Activated B cell treated with CpG ODN at 0.5 μM for 24 hours (primary cell): ENCODE results near the gene CTSF. TPM values are rescaled to one million over a fixed set of nuclear protein-coding genes. Genes with fewer than 3 reads are reported as not detected.
"Not testable (repeated sequence)": the region's sequence is repeated elsewhere in the genome, so short reads cannot be mapped to it uniquely, and the experiment has no call there.

ENCODE experiments used
- ATAC-seq: fragments of 200-7000 bp; cut with Tn5 transposase; one replicate; pipeline ENCODE4 v1.10.0; 2021; ENCODE audit warnings: low read depth, mild to moderate bottlenecking, moderate library complexity
- CTCF ChIA-PET: fragments of 350-600 bp; sonication (Branson Sonifier 250); formaldehyde crosslinking; loops from one replicate; lab custom pipeline; 2021; ENCODE audit warnings: antibody characterized with exemption; lab: Charles Lee
- POLR2A ChIA-PET: fragments of 350-600 bp; sonication (Branson Sonifier 250); formaldehyde crosslinking; loops from one replicate; lab custom pipeline; 2021; ENCODE audit warnings: antibody characterized with exemption; lab: Charles Lee
- DNase-seq: peaks from one replicate; pipeline ENCODE4 v3.0.0; 2022
- H3K27ac Mint-ChIP-seq: one replicate; pipeline ENCODE4 v1.8.0; 2020; ENCODE audit warnings: mixed read lengths
- H3K27me3 Mint-ChIP-seq: one replicate; pipeline ENCODE4 v1.8.0; 2021; ENCODE audit warnings: mixed read lengths
- H3K36me3 Mint-ChIP-seq: one replicate; pipeline ENCODE4 v1.8.0; 2021; ENCODE audit warnings: low read depth, mixed read lengths
- H3K4me1 Mint-ChIP-seq: one replicate; pipeline ENCODE4 v1.8.0; 2021; ENCODE audit warnings: mixed read lengths
- H3K4me3 Mint-ChIP-seq: one replicate; pipeline ENCODE4 v1.8.0; 2020; ENCODE audit warnings: mild to moderate bottlenecking, mixed read lengths
- H3K9me3 Mint-ChIP-seq: one replicate; pipeline ENCODE4 v1.8.0; 2020; ENCODE audit warnings: mixed read lengths
- intact Hi-C: fragments of 100-400 bp; cut with micrococcal nuclease; formaldehyde crosslinking; loops from one replicate; pipeline ENCODE4 v1.15.1; 2024
- total RNA-seq: library from RNA; stranded (reverse); gene quantifications from 2 replicates; pipeline ENCODE4 v1.2.3, GENCODE V29; 2022
- TF ChIP-seq, protein P1 (sequence below): fragments of 200-600 bp; IDR thresholded peaks from one replicate; pipeline ENCODE4 v1.8.0; 2022; ENCODE audit warnings: antibody characterized with exemption, mild to moderate bottlenecking

The CTSF gene
- total RNA-seq, 1 donor from 2014 or later = 3.6 TPM

DNA sequence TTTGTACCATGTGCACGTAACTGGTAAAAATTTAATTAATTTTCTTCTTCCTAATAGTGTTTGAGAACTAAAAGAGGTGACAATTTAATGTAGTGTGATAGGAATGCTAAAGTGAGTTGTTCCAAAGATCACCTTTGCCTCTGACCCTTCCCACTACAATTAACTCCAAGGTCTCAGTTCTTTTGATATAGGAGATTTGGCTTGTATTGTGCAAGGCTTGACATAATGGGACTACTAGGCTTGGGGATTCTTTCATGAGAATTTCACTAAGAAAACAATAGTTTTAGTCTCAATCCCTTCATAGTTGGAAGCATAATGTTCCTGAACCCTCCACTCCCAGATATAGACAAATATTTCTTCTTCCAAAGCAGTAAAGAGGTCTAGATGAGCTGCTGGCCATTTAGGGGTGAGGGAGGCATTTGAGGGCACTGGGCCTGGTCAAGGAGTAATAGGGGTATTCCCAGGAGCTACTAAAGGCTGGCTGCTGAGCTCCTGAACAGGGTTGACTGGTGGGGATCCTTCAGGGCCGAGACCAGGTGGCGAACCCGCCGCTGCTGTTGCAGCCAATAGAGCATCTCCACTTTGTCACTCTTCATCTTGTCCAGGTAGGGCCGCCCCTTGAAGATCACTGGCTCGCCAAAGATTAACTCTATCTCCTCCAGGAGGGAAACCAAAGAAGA, 21.7 kb upstream of the CTSF start:
- Mint-ChIP-seq H3K4me1 (peaks cover 24% of the 10 kb centered on the region), H3K27me3 (no peaks in the 10 kb centered on the region), H3K36me3 (peaks cover 4% of the 10 kb centered on the region), H3K9me3 (no peaks in the 10 kb centered on the region), H3K27ac (no peak overlapping the region), H3K4me3 (no peak overlapping the region)
- POLR2A ChIA-PET = interaction anchor here (0.6 to 6.6 kb wide), 5 partner anchors 26 to 702 kb away, joined by 3 to 52 read pairs (median 5); partner anchors contain the start of genes FIBP, RBM14 and RBM4
- TF ChIP-seq, protein P1, sequence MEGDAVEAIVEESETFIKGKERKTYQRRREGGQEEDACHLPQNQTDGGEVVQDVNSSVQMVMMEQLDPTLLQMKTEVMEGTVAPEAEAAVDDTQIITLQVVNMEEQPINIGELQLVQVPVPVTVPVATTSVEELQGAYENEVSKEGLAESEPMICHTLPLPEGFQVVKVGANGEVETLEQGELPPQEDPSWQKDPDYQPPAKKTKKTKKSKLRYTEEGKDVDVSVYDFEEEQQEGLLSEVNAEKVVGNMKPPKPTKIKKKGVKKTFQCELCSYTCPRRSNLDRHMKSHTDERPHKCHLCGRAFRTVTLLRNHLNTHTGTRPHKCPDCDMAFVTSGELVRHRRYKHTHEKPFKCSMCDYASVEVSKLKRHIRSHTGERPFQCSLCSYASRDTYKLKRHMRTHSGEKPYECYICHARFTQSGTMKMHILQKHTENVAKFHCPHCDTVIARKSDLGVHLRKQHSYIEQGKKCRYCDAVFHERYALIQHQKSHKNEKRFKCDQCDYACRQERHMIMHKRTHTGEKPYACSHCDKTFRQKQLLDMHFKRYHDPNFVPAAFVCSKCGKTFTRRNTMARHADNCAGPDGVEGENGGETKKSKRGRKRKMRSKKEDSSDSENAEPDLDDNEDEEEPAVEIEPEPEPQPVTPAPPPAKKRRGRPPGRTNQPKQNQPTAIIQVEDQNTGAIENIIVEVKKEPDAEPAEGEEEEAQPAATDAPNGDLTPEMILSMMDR = no peak
- CTCF ChIA-PET = interaction anchor here (0.7 to 1.9 kb wide), 3 partner anchors 9 to 88 kb away, joined by 4 to 11 read pairs (median 4); partner anchors contain the start of gene RBM4B
- no peak for ATAC-seq
- intact Hi-C loops = loop anchor here (5.0 kb wide), 1 partner anchor 67 kb away; no protein-coding TSS in a partner anchor
- no peak for DNase-seq

DNA sequence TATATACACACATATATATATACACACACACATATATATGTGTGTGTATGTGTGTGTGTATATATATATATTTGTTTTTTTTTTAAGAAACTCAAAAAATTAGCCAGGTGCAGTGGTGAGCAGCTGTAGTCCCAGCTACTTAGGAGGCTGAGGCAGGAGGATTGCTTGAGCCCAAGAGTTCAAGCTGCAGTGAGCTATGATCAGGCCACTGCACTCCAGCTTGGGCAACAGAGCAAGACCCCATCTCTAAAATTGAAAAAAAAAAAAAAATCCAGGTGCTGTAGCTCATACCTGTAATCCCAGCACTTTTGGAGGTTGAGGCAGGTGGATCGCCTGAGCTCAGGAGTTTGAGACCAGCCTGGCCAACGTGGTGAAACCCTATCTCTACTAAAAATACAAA, 20.9 kb upstream of the CTSF start:
- intact Hi-C loops, H3K27me3 Mint-ChIP-seq, H3K9me3 Mint-ChIP-seq, H3K36me3 Mint-ChIP-seq, ATAC-seq, H3K4me3 Mint-ChIP-seq, DNase-seq, H3K27ac Mint-ChIP-seq: not testable (repeated sequence)
- CTCF ChIA-PET = interaction anchor here (0.7 to 1.9 kb wide), 2 partner anchors 9 to 89 kb away, joined by 4 to 11 read pairs; partner anchors contain the start of gene RBM4B
- H3K4me1 Mint-ChIP-seq = peaks cover 18% of the 10 kb centered on the region
- POLR2A ChIA-PET = interaction anchor here (0.6 to 1.1 kb wide), 4 partner anchors 22 to 701 kb away, joined by 3 to 12 read pairs (median 3); partner anchors contain the start of genes FIBP and RBM14

DNA sequence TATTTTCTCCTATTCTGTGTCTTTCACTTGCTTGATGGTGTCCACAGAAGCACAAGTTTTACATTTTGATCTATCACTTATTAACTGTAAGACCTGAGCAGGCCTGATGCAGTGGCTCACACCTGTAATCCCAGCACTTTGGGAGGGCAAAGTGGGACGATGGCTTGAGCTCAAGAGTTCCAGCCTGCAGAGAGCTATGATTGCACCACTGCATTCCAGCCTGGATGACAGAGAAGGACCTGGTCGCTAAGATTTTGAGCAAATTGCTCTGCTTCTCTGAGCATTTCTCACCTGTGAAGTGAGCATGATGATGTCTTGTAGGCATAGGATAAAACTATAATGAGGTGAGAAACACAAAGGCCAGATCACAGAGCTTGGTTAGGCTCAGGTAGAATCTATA, 17.7 kb upstream of the CTSF start:
- Mint-ChIP-seq H3K4me3 (no peak overlapping the region), H3K4me1 (no peaks in the 10 kb centered on the region), H3K36me3 (no peaks in the 10 kb centered on the region), H3K27ac (no peak overlapping the region), H3K27me3 (no peaks in the 10 kb centered on the region), H3K9me3 (peaks cover 9% of the 10 kb centered on the region)
- POLR2A ChIA-PET = no interaction called here
- TF ChIP-seq, protein P1 = no peak
- intact Hi-C loops = no loop called here
- ATAC-seq (no peak), DNase-seq (no peak)
- CTCF ChIA-PET = no interaction called here

DNA sequence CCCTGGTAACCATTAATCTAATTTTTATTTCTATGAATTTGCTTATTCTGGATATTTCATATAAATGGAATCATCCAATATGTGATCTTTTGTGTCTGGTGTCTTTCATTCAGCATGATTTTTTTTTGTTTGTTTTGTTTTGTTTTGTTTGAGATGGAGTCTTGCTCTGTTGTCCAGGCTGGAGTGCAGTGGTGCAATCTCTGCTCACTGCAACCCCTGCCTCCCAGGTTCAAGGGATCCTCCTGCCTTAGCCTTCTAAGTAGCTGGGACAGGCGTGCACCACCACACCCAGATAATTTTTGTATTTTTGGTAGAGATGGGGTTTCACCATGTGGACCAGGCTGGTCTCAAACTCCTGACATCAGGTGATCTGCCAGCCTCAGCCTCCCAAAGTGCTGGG, 17.0 kb upstream of the CTSF start:
- CTCF ChIA-PET, H3K9me3 Mint-ChIP-seq, H3K4me3 Mint-ChIP-seq, H3K4me1 Mint-ChIP-seq, H3K27me3 Mint-ChIP-seq, ATAC-seq, DNase-seq, H3K36me3 Mint-ChIP-seq, H3K27ac Mint-ChIP-seq, intact Hi-C loops: not testable (repeated sequence)
- POLR2A ChIA-PET = interaction anchor here (0.6 kb wide), 1 partner anchor 31 kb away, joined by 4 read pairs; the partner anchor contains the start of gene RBM14

DNA sequence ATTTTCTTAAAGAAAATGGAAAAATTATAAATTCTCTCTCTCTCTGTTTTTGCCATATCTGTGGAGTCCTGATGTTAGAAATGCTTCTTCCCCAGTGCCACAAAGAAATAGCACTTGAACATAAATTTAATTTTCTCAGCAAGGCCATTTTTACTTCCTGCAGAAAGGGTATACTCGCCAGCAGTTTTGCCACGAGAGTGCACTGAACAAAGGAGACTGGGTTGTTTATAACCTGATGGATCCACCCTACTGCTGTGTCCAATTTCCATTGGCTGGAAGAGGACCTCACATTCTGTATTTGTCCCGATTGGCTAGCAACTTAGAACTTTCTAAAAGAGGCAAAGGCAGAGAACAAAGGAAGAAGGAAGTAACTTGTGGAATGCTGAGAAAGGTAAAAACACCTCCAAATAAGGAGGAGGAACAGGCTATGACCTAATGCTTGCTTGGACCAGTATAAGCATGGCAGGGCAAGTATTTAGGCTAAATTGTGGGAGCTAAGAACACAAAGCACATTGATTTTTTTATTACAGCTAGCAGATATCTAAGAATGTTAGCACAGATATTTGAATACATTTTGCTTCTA, 14.2 kb upstream of the CTSF start:
- CTCF ChIA-PET = interaction anchor here (1.5 to 5.8 kb wide), 2 partner anchors 96 kb away, joined by 5 to 186 read pairs; partner anchors contain the start of gene RBM4B
- H3K4me3 Mint-ChIP-seq, H3K4me1 Mint-ChIP-seq, intact Hi-C loops, H3K9me3 Mint-ChIP-seq, POLR2A ChIA-PET, DNase-seq, ATAC-seq, H3K27ac Mint-ChIP-seq, H3K27me3 Mint-ChIP-seq, H3K36me3 Mint-ChIP-seq: not testable (repeated sequence)

DNA sequence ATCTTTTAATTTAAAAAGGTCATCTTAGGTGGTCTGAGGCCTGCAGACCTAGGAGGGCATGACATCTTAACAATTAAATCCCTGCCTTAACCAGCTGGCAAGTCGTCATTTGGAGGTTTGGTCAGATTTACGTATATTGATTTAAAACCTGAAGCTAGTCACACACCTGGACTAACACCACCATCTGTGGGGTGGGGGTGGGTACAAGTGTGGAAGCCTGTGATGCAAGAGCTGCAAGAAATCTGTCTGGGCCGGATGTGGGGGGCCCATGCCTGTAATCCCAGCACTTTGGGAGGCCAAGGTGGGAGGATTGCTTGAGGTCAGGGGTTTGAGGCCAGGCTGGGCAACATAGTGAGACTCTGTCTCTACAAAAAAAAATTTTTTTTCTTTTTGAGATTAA, 12.9 kb upstream of the CTSF start:
- intact Hi-C loops = no loop called here
- H3K4me1 Mint-ChIP-seq = peaks cover 7% of the 10 kb centered on the region

More for the DNA sequence above, 12.9 kb upstream of the CTSF start:
- no peak overlapping the region for H3K4me3 Mint-ChIP-seq
- H3K27ac Mint-ChIP-seq = no peak overlapping the region
- no peak for DNase-seq
- H3K27me3 Mint-ChIP-seq = peaks cover 2% of the 10 kb centered on the region
- no peak for ATAC-seq
- H3K9me3 Mint-ChIP-seq = peaks cover 9% of the 10 kb centered on the region
- TF ChIP-seq, protein P1 = no peak
- CTCF ChIA-PET = interaction anchor here (0.9 to 5.8 kb wide), 5 partner anchors 8 to 98 kb away, joined by 3 to 186 read pairs (median 4); partner anchors contain the start of genes CTSF and RBM4B
- POLR2A ChIA-PET = interaction anchor here (0.7 to 3.4 kb wide), 3 partner anchors 26 to 96 kb away, joined by 4 to 52 read pairs (median 5); partner anchors contain the start of genes RBM4 and RBM4B
- no peaks in the 10 kb centered on the region for H3K36me3 Mint-ChIP-seq
